GM19372 (cell line): ENCODE measurements around the gene PTPRS.
"Not testable (repeated sequence)": the region's sequence is repeated elsewhere in the genome, so short reads cannot be mapped to it uniquely, and the experiment has no call there.

ENCODE experiments used
- ATAC-seq: cut with Tn5 transposase; IDR thresholded peaks from one replicate; pipeline ENCODE4 v1.9.1; 2021; ENCODE audit warnings: mild to moderate bottlenecking, low read depth, moderate library complexity; ENCODE audit not compliant: unreplicated experiment

Gene PTPRS

DNA sequence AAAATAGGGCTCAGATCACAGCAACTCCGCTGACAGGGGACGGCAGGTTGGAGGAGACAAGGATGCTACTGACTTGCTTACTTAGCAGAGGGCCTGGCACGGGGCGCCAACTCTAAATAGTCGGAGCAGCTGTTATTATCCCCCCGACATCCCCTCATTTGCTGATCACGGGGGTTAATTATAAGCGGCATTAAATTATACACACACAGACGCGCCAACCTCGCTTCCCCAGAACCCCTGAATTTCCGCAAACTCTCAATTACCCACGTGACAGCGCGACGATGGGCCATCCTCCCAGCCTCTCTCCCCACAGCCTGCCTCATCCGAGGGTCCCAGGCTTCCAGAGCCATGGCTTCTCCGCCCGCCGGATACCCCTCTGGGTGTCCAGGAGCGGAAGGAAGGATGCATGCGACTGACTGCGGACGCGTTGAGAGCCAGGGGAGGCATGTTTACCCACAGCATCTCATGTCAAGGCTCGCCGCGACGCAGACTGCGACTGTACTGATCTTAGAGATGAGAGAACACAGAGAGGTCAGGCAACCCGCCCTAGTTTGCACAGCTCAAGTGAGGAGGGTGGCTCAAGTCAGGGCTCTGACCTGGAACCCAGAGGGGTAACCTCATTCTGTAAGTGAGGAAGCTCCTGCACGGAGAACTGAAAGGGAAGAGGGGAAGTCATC lies 5.7 kb downstream of the PTPRS start:
- no peak for ATAC-seq

DNA sequence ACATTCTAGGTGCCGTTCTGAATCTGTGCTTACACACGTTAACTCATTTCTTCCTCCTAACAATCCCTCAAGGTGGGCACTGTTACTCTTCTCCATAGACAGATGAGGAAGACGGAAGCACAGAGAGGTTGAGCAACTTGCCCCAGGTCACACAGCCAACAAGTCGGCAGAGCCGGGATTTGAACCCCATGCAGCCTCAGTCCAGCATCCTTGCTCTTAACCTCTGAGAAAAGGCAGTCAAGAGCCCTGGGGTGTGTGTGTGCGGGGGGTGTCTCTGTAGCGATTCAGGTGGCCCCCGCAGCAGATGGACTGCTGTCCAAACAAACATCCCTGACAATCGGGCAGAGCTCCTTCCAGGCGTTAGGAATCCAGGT lies 6.3 kb downstream of the PTPRS start:
- ATAC-seq = no peak

DNA sequence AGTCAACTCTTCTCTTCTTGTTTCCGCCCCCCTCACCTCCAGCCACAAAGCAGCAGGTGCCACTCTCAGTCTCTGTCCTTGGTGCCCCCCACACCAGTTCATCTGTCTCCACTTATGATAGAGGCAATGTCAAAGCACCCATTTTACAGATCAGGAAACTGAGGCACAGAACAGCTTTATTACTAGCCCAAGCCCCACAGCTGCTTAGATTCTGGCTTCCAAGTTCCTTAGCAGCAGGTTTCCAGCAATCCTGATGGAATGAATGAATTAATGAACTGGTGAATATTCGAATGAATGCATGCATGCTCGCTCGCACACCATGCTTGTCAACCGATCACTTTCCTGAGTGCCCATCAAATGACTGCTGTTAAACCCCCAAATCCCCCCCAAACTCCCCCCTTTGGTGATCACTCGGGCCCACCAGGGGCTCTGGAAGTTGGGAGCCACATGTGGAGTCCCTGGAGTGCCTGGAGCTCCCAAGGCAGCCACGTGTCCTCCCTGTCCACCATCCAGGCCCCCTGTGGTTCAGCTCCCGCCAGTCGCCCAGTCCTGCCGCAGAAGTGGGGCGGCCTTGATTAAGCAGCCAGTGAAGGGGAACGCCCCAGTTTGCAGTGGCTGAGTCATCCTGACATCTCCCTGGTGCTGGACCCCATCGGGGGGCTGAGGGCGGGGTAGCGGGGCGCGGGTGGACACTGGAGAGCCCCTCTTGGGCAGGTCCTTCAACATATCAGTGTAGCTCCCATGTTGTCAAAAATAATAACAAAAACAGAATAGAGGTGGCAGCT lies 6.8 kb downstream of the PTPRS start:
- no peak for ATAC-seq

DNA sequence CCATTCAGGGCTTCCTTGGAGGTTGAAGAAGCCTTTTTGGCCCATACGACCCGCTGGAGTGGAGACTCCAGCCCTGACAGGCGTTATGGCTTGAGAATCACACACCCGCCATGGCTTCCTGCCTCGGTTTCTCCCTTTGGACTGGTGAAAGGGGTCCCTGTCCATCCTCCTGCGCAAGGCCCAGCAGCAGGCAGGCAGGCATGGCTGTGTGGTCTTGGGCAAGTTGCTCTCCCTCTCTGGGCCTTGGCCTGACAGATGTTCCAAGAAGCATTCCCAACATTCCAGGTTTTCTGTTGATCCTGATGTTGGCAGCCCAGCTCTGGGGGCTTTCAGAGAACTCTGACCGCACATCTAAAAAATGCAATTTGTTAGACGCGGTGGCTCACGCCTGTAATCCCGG lies 8.1 kb downstream of the PTPRS start:
- no peak for ATAC-seq

DNA sequence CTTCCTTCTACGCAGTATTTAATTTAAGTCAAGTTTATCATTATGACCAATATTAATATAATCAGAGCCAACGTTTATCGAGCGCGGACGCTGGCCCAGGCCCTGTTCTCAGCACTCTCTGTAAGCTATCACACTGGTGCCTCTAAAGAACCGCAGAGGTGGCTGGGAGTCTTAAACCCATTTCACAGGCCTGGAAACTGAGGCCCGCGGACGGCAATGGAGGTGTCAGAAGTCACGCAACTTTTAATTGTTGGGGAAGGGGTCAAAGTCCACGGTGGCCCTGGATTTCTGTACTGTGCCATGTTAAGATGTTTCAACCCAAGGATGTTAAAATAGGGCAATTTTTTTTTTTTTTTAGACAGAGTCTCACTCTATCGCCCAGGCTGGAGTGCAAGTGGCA lies 8.8 kb downstream of the PTPRS start:
- ATAC-seq = no peak

DNA sequence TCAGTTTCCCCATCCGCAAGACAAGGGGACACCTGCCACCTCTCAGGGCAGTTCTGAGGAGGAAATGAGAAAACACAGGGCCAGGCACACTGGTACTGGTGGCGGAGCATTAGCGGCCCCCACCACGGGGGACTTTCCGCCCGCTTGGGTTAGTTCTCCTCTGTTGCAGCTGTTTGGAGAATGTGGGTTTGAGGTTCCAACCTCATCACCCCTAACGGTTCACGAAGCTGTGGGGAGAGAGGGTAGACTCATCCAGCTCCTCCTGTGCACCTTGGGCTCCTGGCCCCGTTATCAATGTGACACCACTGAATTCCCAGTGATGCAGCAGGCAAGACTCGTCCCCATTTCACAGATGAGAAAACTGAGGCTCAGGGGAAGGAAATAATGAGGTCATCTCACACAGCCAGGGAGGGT lies 10.3 kb downstream of the PTPRS start:
- ATAC-seq = no peak

DNA sequence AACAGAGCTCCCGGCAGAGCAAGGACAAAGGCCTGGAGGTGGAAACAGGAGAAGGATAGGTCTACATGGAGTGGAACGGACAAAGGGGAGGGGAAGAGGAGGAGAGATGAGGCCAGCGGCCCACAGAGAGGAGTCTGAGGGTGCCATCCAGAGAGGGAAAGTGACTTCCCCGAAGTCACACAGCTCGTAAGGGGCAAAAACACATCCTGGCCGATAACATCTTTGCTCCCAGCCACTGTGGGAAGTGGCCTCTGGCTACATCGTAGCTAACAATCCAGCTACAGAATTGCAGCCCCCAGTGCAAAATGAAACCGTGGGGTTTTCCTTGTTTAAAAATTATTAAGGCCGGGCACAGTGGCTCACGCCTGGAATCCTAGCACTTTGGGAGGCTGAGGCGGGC lies 11.5 kb downstream of the PTPRS start:
- no peak for ATAC-seq

DNA sequence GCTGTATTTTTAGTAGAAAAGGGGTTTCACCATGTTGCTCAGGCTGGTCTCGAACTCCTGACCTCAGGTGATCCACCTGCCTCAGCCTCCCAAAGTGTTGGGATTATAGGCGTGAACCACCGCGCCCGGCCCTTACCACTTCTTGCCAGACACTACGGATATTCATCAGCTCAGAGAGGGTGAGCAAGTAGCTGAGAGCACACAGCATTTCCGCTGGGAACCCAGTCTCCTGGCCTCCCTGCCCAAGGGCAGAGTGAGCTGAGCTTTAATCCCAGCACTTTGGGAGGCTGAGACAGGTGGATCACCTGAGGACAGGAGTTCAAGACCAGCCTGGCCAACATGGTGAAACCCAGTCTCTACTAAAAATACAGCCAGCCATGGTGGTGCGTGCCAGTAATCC lies 12.2 kb downstream of the PTPRS start:
- ATAC-seq = not testable (repeated sequence)

DNA sequence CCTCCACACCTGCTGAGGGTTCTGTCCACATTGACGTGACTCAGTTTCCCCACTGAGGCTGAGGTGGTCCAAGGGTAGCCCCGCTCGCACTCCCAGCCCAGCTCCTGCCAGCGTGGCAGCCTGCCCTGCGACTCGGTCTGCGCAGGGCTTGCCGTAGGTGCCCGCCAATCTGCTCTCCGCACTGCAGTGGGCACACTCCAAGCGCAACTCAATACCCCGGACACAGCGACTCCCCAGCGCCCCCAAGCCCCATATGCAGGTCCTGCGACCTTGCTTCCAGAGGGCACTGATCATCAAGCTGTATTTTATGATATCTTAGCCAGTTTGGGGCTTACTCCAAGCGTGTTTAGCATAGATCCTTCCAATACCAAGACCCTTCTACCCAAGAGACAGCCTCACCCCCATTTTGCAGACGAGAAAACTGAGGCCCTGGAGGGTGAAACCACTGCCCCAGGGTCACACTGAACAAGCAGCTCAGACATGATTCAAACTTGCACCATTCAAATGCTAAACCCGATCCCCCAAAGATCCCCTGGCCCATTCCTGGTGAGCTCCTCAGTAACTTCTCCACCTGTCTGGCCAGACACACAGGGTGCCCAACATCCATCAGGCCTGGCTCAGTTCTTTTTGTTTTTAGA lies 13.5 kb downstream of the PTPRS start:
- ATAC-seq = no peak

DNA sequence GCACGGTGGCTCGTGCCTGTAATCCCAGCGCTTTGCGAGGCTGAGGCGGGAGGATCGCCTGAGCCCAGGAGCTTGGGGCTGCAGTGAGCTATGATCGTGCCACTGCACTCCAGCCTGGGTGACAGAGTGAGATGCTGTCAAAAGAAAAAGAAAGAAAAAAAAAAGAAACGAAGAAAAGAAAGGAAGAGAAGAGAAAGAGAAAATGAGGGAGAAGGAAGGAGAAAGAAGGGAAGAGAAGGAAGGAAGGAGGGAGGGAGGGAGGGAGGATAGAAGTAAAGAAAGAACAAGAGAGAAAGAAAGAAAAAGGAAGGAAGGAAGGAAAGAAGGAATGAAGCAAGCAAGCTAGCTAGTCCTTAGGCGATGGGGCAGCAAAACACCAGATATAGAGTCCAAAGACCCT lies 14.1 kb downstream of the PTPRS start:
- ATAC-seq = no peak

DNA sequence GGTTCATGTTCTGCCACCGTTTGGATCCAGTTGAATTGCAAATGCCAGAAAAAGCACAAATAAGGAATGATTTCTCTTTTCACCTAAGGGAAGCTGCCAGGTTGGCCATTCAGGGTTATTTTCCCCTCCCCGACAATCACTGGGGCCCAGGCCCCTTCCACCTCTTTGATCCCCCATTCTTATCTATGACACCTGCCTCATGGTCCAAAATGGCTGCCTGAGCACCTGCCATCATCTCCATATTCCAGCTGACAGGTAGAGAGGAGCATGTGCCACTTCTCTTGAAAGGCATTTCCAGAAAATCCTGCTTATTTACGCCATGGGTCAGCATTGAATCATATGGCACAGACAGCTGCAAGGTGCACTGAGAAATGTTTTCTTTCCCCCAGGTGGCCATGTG lies 15.7 kb downstream of the PTPRS start:
- ATAC-seq = no peak

DNA sequence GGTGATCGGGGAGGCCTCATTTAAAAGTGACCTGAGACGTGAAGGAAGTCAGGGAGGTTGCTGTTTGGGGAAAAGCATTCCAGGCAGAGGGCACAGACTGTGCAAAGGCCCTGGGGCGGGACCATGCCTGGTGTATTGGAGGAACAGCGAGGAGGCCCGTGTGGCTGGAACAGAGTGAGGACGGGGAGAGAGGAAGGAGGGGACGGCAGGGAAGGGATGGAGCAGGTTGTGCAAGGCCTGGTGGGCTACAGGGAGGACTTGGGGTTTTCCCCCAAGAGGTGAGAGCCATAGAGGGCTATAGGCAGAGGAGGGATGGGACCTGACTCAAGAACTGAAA lies 17.2 kb downstream of the PTPRS start:
- no peak for ATAC-seq

DNA sequence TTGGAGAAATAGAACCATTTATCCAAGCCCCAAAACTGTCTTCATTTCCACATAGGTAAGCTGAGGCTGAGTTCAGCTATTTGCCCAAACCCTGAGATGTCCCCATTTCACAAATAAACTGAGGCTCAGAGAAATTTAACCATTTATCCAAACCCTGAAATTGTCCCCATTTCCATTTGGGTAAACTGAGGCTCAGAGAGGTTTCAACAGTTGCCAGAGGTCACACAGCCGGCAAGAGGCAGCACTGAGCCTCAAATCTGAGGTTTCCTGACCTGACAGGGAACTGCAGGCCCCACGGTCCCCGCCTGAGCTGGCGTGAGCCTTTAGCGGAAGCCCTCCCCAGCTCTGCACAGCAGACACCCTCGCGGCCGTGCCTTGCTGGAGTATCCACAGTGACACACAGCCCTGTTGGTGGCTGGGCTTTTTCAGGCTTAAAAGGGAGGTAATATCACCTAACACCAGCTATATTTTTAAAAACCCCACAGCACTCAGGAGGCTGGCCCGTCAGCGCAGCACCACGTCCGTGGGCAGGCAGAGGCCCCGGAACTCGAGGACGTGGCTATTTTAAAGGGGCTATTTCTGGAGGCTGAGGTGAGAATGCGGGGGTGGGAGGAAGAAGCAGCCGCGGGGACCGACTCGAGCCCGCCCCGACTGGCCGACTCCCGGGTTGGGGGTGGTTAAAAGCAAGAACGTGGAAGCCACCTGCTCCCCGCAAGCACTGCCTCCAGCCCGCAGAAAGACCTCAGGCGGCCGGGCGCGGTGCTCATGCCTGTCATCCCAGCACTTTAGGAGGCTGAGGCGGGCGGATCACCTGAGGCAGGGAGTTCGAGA lies 18.5 kb downstream of the PTPRS start:
- peak; percentile 82 for ATAC-seq

DNA sequence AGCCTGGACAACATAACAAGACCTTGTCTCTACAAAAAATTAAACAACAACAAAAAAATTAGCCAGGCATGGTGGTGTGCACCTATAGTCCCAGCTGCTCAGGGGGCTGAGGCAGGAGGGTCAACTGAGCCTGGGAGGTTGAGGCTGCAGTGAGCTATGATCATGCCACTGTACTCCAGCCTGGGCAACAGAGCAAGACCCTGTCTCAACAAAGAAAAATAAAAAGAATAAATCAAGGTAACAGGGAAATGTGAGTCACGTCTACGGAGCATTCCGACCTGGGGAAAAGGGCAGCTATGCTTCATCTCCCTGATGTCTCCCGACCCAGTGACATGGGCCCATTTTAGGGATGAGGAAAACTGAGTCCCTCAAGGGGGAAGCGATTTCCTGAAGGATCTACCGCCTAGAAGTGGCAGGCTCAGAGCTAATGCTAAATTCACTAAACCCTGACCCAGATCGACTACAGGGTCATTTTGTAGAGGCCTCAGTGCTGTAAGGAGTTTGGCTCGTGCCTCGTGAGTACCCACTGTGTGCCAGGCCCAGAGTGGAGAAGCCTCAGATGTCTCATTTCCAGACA lies 19.5 kb downstream of the PTPRS start:
- no peak for ATAC-seq

DNA sequence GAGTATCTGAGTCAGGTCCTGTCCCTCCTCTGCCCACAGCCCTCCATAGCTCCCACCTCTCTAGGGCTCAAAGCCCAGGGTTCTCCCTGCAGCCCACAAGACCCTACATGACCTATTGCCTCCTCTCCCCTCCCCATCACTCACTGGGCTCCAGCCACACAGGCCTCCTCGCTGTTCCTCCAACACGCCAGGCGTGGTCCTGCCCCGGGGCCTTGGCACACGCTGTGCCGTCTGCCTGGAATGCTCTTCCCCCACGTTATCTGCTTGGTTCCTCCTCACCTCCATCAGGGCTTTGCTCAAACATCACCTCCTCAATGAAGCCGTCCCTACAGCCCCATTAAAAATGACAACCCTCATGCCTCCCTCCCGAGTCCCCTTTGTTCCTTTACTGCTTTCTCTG lies 21.1 kb downstream of the PTPRS start:
- no peak for ATAC-seq

DNA sequence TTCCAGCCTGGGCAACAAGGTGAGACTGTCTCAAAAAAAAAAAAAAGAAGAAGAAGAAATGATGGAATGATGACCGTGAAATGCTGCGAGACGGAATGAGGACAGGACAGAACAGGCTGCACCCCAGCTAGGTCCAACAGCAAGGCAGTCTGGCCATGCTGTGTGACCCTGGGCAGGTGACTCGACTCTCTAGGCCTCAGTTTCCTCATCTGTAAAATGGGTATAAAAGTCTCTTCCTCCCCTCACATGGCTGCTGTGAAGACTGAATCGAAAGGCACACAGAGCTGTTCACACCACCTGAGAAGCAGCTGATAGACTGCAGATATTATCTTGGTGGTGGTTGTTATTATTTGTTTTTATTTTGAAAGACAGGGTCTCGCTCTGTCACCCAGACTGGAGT lies 22.3 kb downstream of the PTPRS start:
- no peak for ATAC-seq

DNA sequence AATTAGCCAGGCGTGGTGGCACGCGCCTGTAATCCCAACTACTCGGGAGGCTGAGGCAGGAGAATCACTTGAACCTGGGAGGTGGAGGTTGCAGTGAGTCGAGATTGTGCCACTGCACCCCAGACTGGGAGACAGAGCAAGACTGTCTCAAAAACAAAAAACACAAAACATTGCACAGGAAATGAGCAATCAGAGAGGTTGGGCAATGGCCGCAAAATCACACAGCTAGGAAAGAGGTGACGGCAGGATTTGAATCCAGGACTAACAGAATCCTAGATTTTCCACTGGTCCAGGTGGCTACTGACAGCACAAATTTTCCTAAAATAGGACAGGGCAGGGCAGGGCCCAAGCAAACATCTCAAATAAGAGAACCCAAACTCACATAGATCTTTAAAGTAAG lies 23.3 kb downstream of the PTPRS start:
- no peak for ATAC-seq

DNA sequence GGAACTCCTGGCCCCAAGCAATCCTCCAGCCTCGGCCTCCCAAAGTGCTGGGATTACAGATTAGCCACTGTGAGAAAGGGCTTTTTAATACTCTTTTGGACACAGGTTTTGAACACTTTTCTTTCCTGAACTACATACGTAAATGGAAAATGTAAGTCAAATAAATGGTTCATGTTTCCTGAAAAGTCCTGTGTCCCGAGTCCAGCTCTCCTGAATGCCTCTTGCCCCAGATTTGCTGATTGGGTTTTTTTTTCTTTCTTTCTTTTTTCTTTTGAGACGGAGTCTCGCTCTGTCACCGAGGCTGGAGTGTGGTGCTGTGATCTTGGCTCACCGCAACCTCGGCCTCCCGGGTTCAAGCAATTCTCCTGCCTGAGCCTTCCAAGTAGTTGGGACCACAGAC lies 24.5 kb downstream of the PTPRS start:
- ATAC-seq = no peak

DNA sequence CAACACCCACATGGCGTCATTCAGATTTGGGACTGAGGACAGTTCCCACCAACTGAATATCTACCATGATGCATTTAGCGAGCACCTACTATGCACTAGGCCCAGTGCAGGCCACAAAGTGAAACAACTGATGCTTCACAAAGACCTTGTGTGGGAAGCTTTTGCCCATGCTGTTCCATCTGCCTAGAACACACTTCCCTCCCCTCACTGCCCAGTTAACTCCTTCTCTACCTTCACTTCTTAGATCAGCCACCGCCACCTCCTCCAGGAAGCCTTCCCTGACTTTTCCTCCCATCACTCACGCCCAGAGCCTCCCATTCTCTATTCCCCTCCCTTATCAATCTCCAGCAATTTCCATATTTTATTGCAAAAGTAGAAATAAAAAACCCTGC lies 25.7 kb downstream of the PTPRS start:
- ATAC-seq = no peak

DNA sequence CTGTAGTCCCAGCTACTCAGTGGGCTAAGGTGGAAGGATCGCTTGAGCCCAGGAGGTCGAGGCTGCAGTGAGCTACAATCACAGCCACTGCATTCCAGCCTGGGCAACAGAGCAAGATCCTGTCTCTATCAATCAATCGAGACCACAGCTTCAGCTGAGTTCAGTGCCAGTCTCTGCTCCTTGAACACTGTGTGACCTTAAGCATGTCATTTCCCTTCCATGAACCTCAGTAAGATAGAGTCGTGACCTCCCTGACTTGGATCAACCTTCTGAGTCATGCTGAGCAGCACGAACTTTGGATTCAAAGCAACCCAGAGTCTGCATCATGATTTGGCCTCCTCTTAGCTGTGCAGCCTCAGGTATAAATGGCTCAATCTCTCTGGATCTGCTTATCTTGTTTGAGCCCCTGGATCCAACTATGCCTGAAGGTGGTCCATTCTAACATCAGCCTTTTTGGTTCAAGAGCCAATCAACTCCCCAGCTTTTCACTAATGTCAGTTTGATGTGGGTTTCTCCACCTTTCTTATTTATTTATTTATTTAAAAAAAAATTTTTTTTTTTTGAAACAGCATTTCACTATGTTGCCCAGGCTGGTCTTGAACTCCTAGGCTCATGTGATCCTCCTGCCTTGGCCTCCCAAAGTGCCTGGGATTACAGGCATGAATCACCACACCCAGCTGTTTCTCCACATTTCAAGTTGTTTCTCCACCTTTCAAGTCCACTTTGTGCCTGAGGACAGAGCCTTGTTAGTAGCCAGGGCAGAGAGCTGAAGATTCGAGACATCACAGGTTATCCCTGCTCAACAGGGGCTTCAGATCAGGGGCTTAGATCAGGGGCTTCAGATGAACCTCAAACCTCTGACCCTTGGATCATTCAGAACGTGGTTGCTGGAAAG lies 26.4 kb downstream of the PTPRS start:
- ATAC-seq = no peak
